HG02884 (cell line): ENCODE results near the gene VSNL1.

Source experiments
- ATAC-seq: cut with Tn5 transposase; IDR thresholded peaks from one replicate; pipeline ENCODE4 v1.9.1; 2021; ENCODE audit warnings: mild to moderate bottlenecking, moderate library complexity; ENCODE audit not compliant: unreplicated experiment

Gene VSNL1

DNA sequence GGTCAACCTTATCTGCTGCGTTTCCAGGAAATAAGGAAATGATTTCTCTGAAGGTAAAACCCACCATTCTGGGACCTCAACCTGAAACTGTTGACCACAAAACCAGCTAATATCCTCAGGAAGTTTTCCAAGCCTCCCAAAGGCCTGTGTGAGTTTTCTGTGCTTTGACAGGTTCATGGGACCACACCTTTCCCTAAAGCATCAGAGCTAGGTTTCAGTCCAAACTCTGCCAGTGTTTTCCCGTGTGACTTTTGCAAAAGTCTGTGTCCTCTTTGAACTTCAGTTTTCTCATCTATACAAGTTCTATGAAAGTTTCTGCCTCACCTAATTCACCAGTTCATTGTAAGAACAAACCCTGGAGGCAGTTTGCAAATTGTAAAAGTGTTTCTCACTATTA lies 39.8 kb downstream of the VSNL1 start:
- ATAC-seq = no peak

GRCh38 chr2:17581831-17582230 lies 41.3 kb downstream of the VSNL1 start:
- ATAC-seq = no peak

- ATAC-seq = no peak
Observed at GRCh38 chr2:17583166-17583565, 42.7 kb downstream of the VSNL1 start.

GRCh38 chr2:17583646-17584045 lies 43.1 kb downstream of the VSNL1 start:
- no peak for ATAC-seq

GRCh38 chr2:17584689-17585088 lies 44.2 kb downstream of the VSNL1 start:
- no peak for ATAC-seq

GRCh38 chr2:17587469-17587868 lies 47.0 kb downstream of the VSNL1 start:
- ATAC-seq = no peak

- ATAC-seq = no peak
Observed at GRCh38 chr2:17588031-17588430, 47.5 kb downstream of the VSNL1 start.

DNA sequence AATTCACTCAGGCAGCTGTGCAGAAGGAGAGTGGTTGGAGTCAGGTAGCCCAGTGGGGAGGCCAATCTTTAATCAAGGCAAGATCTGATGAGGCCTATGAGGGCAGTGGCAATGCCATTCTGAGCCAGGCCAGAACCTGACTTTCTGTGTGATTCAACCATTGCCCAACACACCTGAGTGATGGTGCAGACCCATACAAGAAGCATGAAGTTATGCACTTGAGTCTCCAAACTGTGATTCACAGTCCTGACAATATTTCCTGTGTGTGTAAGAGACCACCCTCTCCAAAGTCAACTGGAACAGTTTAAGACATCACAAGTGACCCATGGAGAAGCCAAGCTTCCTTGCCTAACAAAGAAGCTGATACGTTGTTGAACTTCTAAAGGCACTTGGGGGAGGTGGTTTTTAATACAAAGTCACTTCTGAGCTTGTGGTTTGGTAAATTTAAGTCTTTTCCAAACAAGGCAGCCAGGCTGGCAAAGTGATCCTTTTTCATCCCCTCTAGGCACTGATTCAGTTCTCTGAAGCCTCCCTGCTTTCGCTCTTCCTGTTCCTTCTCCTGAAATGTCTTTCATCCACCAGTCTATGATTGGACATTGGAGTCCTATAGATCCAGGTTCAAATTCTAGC lies 49.0 kb downstream of the VSNL1 start:
- no peak for ATAC-seq

GRCh38 chr2:17590342-17590911 lies 49.9 kb downstream of the VSNL1 start:
- no peak for ATAC-seq

- no peak for ATAC-seq
Observed at GRCh38 chr2:17591846-17592245, 51.4 kb downstream of the VSNL1 start.

DNA sequence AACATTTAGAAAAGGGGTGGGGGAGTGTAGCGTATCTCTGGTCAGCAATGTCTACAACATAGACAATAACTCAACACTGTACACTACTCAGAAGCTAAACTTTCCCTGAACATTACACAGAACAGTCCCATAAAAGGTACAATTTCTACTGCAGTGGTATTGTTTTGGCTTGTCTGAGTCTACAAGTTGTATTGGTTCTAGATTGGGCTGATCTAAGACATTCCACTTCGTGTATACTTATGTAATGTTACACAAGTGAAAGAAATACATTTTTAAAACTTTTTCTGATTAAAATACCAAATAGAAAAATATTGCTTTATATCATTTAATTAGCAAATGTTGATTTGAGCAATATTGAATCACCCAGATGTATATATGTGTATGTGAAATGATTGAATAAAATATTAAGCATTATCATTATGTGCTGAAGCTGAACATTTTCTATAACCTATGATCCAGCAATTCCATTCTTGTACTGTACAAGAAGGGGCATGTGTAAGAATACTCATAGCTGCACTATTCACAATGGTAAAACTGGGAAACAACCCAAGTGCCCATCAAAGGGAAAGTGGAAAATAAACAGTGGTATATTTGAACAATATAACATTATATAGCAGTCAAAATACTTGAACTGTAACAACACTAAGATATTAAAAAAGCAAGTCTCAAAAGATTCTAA lies 52.4 kb downstream of the VSNL1 start:
- no peak for ATAC-seq

GRCh38 chr2:17593445-17593840 lies 52.9 kb downstream of the VSNL1 start:
- no peak for ATAC-seq

- ATAC-seq = no peak
Observed at GRCh38 chr2:17593841-17594491, 53.5 kb downstream of the VSNL1 start.

- no peak for ATAC-seq
Observed at GRCh38 chr2:17594533-17595401, 54.3 kb downstream of the VSNL1 start.

GRCh38 chr2:17599617-17600016 lies 59.1 kb downstream of the VSNL1 start:
- ATAC-seq = no peak

GRCh38 chr2:17600556-17601204 lies 60.2 kb downstream of the VSNL1 start:
- ATAC-seq = no peak

GRCh38 chr2:17604050-17604449 lies 63.6 kb downstream of the VSNL1 start:
- ATAC-seq = no peak

DNA sequence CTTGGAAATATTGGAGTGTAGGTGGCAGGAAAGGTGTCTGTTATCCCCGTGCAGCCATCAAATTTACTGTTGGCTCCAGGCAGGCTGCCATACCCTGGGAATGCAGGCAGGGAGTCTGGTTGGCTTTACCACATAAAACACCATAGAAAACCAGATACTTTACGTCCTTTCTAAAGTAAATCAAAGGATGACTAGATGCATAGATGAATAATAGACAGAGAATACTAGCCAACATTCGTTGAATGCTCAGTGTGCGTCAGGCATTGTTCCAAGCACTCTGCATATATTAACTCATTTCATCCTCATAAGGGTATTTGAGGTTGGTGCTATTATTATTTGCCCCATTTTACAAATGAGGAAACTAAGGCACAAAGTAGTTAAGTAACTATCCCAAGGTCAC lies 65.2 kb downstream of the VSNL1 start:
- ATAC-seq = no peak

DNA sequence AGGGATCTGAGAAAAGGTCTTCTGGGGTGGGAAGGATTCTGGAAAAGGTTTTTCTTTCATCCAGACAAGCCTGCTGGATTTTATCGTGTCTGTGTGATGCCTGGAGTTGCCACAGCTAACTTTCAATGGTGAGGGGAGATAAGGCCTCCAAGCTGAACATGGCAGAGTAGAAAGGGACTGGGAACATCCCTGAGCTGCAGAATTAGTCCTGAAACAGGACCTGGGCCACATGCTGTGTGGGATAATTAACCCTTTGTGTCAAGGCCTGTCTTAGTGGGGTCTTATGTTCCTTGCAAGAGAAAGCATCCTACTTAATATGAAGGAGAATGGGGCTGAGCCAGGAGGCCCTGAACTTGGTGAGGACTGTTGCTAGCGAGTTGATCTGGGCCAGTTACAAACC lies 66.4 kb downstream of the VSNL1 start:
- no peak for ATAC-seq

GRCh38 chr2:17607379-17607778 lies 66.9 kb downstream of the VSNL1 start:
- no peak for ATAC-seq

DNA sequence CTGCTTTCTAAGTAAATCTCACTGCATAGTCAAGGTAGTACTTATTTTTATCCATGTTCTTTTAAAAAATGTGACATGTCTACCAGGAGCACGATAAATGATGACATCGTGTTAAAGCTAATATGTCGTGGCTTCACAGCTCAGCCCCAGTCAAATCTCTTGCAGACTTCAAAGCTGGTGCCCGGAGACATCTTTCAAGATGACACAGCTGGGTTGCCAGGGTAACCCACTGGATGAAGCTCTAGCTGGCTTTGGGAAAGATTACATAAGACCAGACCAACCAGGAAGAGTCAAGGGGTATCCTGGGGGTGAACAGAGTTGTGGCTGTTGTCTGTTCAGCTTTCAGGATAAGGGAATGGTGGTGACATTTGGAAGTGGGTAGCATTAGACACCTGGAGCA lies 67.8 kb downstream of the VSNL1 start:
- no peak for ATAC-seq
